ENCODE data around the gene RFXAP. TPM values are rescaled to one million over a fixed set of nuclear protein-coding genes. Genes with fewer than 3 reads are reported as not detected.

RFXAP gene
- total RNA-seq, 1 experiment from 2014 or later = 11.5 TPM

- H3K27ac Mint-ChIP-seq (ENCODE audit: unreplicated experiment) = no peak overlapping the region
- H3K9me3 Mint-ChIP-seq (ENCODE audit: unreplicated experiment) = no peaks in the 10 kb centered on the region
- intact Hi-C loops (cut with micrococcal nuclease; ENCODE audit: unreplicated experiment) = no loop called here
- peaks cover 6% of the 10 kb centered on the region for H3K27me3 Mint-ChIP-seq (ENCODE audit: insufficient read depth, unreplicated experiment)
- TF ChIP-seq CTCF (IDR thresholded peaks at IDR 0.05; ENCODE audit: insufficient read depth in 1 of 2, low read depth in 1 of 2, low read length in 1 of 2, severe bottlenecking in 1 of 2, unreplicated experiment in 1 of 2) = no peak
- Histone ChIP-seq H3K27me3 (replicated peaks; ENCODE audit: control insufficient read depth, insufficient read depth, low read length) (no peaks in the 10 kb centered on the region), H3K9me3 (no peaks in the 10 kb centered on the region), H3K36me3 (ENCODE audit: control insufficient read depth, insufficient read depth, low read length) (no peaks in the 10 kb centered on the region), H3K4me3 (ENCODE audit: low read depth, low read length) (no peak overlapping the region), H3K4me1 (no peaks in the 10 kb centered on the region)
- H3K4me3 Mint-ChIP-seq (ENCODE audit: unreplicated experiment) = no peak overlapping the region
- no TSS peak for BruUV-seq (replicated peaks)
- no peaks in the 10 kb centered on the region for H3K36me3 Mint-ChIP-seq (ENCODE audit: insufficient read depth, unreplicated experiment)
- no peaks in the 10 kb centered on the region for H3K4me1 Mint-ChIP-seq (ENCODE audit: low read depth, unreplicated experiment)
- ChIA-PET POLR2A (no interaction called here), CTCF (no interaction called here)
- DNase-seq = no peak
These were observed 12.9 kb upstream of the RFXAP start for GRCh38 chr13:36806102-36806501.

GRCh38 chr13:36807616-36808015 is 11.4 kb upstream of the RFXAP start:
- H3K27ac Mint-ChIP-seq (ENCODE audit: unreplicated experiment) = no peak overlapping the region
- Histone ChIP-seq H3K9me3 (no peaks in the 10 kb centered on the region), H3K27me3 (replicated peaks; ENCODE audit: control insufficient read depth, insufficient read depth, low read length) (no peaks in the 10 kb centered on the region), H3K36me3 (ENCODE audit: control insufficient read depth, insufficient read depth, low read length) (no peaks in the 10 kb centered on the region), H3K4me1 (no peaks in the 10 kb centered on the region), H3K4me3 (ENCODE audit: low read depth, low read length) (no peak overlapping the region)
- no peaks in the 10 kb centered on the region for H3K9me3 Mint-ChIP-seq (ENCODE audit: unreplicated experiment)
- H3K36me3 Mint-ChIP-seq (ENCODE audit: insufficient read depth, unreplicated experiment) = no peaks in the 10 kb centered on the region
- no TSS peak for BruUV-seq (replicated peaks)
- no peak overlapping the region for H3K4me3 Mint-ChIP-seq (ENCODE audit: unreplicated experiment)
- H3K27me3 Mint-ChIP-seq (ENCODE audit: insufficient read depth, unreplicated experiment) = peaks cover 8% of the 10 kb centered on the region
- H3K4me1 Mint-ChIP-seq (ENCODE audit: low read depth, unreplicated experiment) = no peaks in the 10 kb centered on the region
- intact Hi-C loops (cut with micrococcal nuclease; ENCODE audit: unreplicated experiment) = no loop called here
- TF ChIP-seq CTCF (IDR thresholded peaks at IDR 0.05; ENCODE audit: insufficient read depth in 1 of 2, low read depth in 1 of 2, low read length in 1 of 2, severe bottlenecking in 1 of 2, unreplicated experiment in 1 of 2) = no peak
- no peak for DNase-seq
- ChIA-PET POLR2A (no interaction called here), CTCF (no interaction called here)

- H3K36me3 ChIP-seq (ENCODE audit: control insufficient read depth, insufficient read depth, low read length) = no peaks in the 10 kb centered on the region
- no TSS peak for BruUV-seq (replicated peaks)
- no peak for DNase-seq
- Mint-ChIP-seq H3K36me3 (ENCODE audit: insufficient read depth, unreplicated experiment) (no peaks in the 10 kb centered on the region), H3K4me3 (ENCODE audit: unreplicated experiment) (no peak overlapping the region), H3K4me1 (ENCODE audit: low read depth, unreplicated experiment) (no peaks in the 10 kb centered on the region), H3K27ac (ENCODE audit: unreplicated experiment) (no peak overlapping the region), H3K9me3 (ENCODE audit: unreplicated experiment) (no peaks in the 10 kb centered on the region), H3K27me3 (ENCODE audit: insufficient read depth, unreplicated experiment) (peaks cover 8% of the 10 kb centered on the region)
- CTCF ChIA-PET = no interaction called here
- H3K27me3 ChIP-seq (replicated peaks; ENCODE audit: control insufficient read depth, insufficient read depth, low read length) = no peaks in the 10 kb centered on the region
- H3K4me1 ChIP-seq = peaks cover 2% of the 10 kb centered on the region; the same call in 1 of the 2 replicates
- no peaks in the 10 kb centered on the region for H3K9me3 ChIP-seq
- TF ChIP-seq CTCF (IDR thresholded peaks at IDR 0.05; ENCODE audit: insufficient read depth in 1 of 2, low read depth in 1 of 2, low read length in 1 of 2, severe bottlenecking in 1 of 2, unreplicated experiment in 1 of 2) = no peak
- intact Hi-C loops (cut with micrococcal nuclease; ENCODE audit: unreplicated experiment) = no loop called here
- H3K4me3 ChIP-seq (ENCODE audit: low read depth, low read length) = no peak overlapping the region
- POLR2A ChIA-PET = no interaction called here
These were observed 5.8 kb upstream of the RFXAP start for GRCh38 chr13:36813225-36813624.

Data from Caco-2 (cell line).